Esophagus squamous epithelium (tissue), 4 donors: ENCODE measurements around the gene TRIP10.

Source experiments
- CTCF ChIP-seq, 6 experiments: fragments of 450-650 bp in 4 of 6; fragments of 200-600 bp in 2 of 6; sonication (generic) in 2 of 6; IDR thresholded peaks; one replicate each; pipeline ENCODE4 v1.5.1; 2016 to 2019; ENCODE audit warnings: antibody characterized with exemption in 6 of 6, mild to moderate bottlenecking in 4 of 6, moderate library complexity in 4 of 6
- POLR2A ChIP-seq, 4 donors: fragments of 450-650 bp; IDR thresholded peaks; one replicate each; pipeline ENCODE4 v1.6.1; 2017; ENCODE audit warnings: antibody characterized with exemption in 4 of 4, mild to moderate bottlenecking in 4 of 4, moderate library complexity in 3 of 4

GRCh38 chr19:6711078-6711361 is 28.5 kb upstream of the TRIP10 start:
- TF ChIP-seq CTCF (IDR thresholded peaks at IDR 0.05) (no peak), POLR2A (IDR thresholded peaks at IDR 0.05) (no peak)
